ENCODE data around the gene RUNX1. TPM values are rescaled to one million over a fixed set of nuclear protein-coding genes. Genes with fewer than 3 reads are reported as not detected.
"Not testable (repeated sequence)": the region's sequence is repeated elsewhere in the genome, so short reads cannot be mapped to it uniquely, and the experiment has no call there.

The RUNX1 gene
- total RNA-seq, 1 donor, result 40.9 TPM

- no peaks in the 10 kb centered on the region for H3K36me3 ChIP-seq (ENCODE audit: insufficient read depth, low read length)
- no peak for DNase-seq (ENCODE audit: insufficient read length, low spot score, missing footprints)
- H3K9me3 ChIP-seq (ENCODE audit: low read depth, low read length), result no peaks in the 10 kb centered on the region
- no peak overlapping the region for H3K4me3 ChIP-seq (ENCODE audit: insufficient read depth, low read length)
- H2AFZ ChIP-seq (ENCODE audit: low read length), result no peak overlapping the region
- no peaks in the 10 kb centered on the region for H3K27me3 ChIP-seq (ENCODE audit: insufficient read depth, low read length)
- no peak overlapping the region for H3K4me2 ChIP-seq (ENCODE audit: insufficient read depth, low read length)
- H3K4me1 ChIP-seq (ENCODE audit: insufficient read depth, low read length), result peaks cover 12% of the 10 kb centered on the region
- no peak overlapping the region for H3K27ac ChIP-seq (ENCODE audit: low read depth, low read length)
- H3K79me2 ChIP-seq (ENCODE audit: insufficient read depth, low read length), result peaks cover 2% of the 10 kb centered on the region
- peaks cover 8% of the 10 kb centered on the region for H4K20me1 ChIP-seq (ENCODE audit: insufficient read depth, low read length)
- no peak for TF ChIP-seq CTCF (IDR thresholded peaks at IDR 0.05; ENCODE audit: extremely low read depth, low read depth, low read length)
Observed at GRCh38 chr21:34969423-34970166, 79.5 kb downstream of the RUNX1 start.

GRCh38 chr21:34968414-34969333 is 80.4 kb downstream of the RUNX1 start:
- H3K27me3 ChIP-seq (ENCODE audit: insufficient read depth, low read length), result no peaks in the 10 kb centered on the region
- no peak for DNase-seq (ENCODE audit: insufficient read length, low spot score, missing footprints)
- peaks cover 12% of the 10 kb centered on the region for H3K4me1 ChIP-seq (ENCODE audit: insufficient read depth, low read length)
- H3K36me3 ChIP-seq (ENCODE audit: insufficient read depth, low read length), result no peaks in the 10 kb centered on the region
- H2AFZ ChIP-seq (ENCODE audit: low read length), result no peak overlapping the region
- no peak overlapping the region for H3K27ac ChIP-seq (ENCODE audit: low read depth, low read length)
- no peak overlapping the region for H3K4me3 ChIP-seq (ENCODE audit: insufficient read depth, low read length)
- H3K79me2 ChIP-seq (ENCODE audit: insufficient read depth, low read length), result peaks cover 2% of the 10 kb centered on the region
- H3K9me3 ChIP-seq (ENCODE audit: low read depth, low read length), result no peaks in the 10 kb centered on the region
- TF ChIP-seq CTCF (IDR thresholded peaks at IDR 0.05; ENCODE audit: extremely low read depth, low read depth, low read length), result no peak
- no peak overlapping the region for H3K4me2 ChIP-seq (ENCODE audit: insufficient read depth, low read length)
- H4K20me1 ChIP-seq (ENCODE audit: insufficient read depth, low read length), result peaks cover 8% of the 10 kb centered on the region

GRCh38 chr21:34967509-34968289 is 81.4 kb downstream of the RUNX1 start:
- Histone ChIP-seq H3K27ac (ENCODE audit: low read depth, low read length) (no peak overlapping the region), H3K4me3 (ENCODE audit: insufficient read depth, low read length) (no peak overlapping the region), H3K9me3 (ENCODE audit: low read depth, low read length) (no peaks in the 10 kb centered on the region), H3K27me3 (ENCODE audit: insufficient read depth, low read length) (no peaks in the 10 kb centered on the region), H3K36me3 (ENCODE audit: insufficient read depth, low read length) (no peaks in the 10 kb centered on the region), H4K20me1 (ENCODE audit: insufficient read depth, low read length) (peaks cover 8% of the 10 kb centered on the region), H3K79me2 (ENCODE audit: insufficient read depth, low read length) (peaks cover 5% of the 10 kb centered on the region), H3K4me1 (ENCODE audit: insufficient read depth, low read length) (peaks cover 12% of the 10 kb centered on the region), H3K4me2 (ENCODE audit: insufficient read depth, low read length) (no peak overlapping the region), H2AFZ (ENCODE audit: low read length) (no peak overlapping the region)
- no peak for DNase-seq (ENCODE audit: insufficient read length, low spot score, missing footprints)
- TF ChIP-seq CTCF (IDR thresholded peaks at IDR 0.05; ENCODE audit: extremely low read depth, low read depth, low read length), result no peak

GRCh38 chr21:34966881-34967280 is 82.2 kb downstream of the RUNX1 start:
- not testable (repeated sequence) for H2AFZ ChIP-seq (ENCODE audit: low read length); H3K4me2 ChIP-seq (ENCODE audit: insufficient read depth, low read length); H3K27me3 ChIP-seq (ENCODE audit: insufficient read depth, low read length); H3K4me3 ChIP-seq (ENCODE audit: insufficient read depth, low read length); H4K20me1 ChIP-seq (ENCODE audit: insufficient read depth, low read length); H3K9me3 ChIP-seq (ENCODE audit: low read depth, low read length); H3K27ac ChIP-seq (ENCODE audit: low read depth, low read length); H3K36me3 ChIP-seq (ENCODE audit: insufficient read depth, low read length); H3K79me2 ChIP-seq (ENCODE audit: insufficient read depth, low read length); DNase-seq (ENCODE audit: insufficient read length, low spot score, missing footprints)
- H3K4me1 ChIP-seq (ENCODE audit: insufficient read depth, low read length), result peaks cover 12% of the 10 kb centered on the region

Data from osteoblast (primary cell).